Upper lobe of right lung (tissue), 1 donor: ENCODE results near the gene MRPL54. TPM values are rescaled to one million over a fixed set of nuclear protein-coding genes. Genes with fewer than 3 reads are reported as not detected.
A peak's percentile ranks its signal among the peaks of the same experiment; 100 is the strongest.

Experiments used
- ATAC-seq: fragments of 200-7000 bp; cut with Tn5 transposase; one replicate; pipeline ENCODE4 v1.9.1; 2020; ENCODE audit warnings: mild to moderate bottlenecking, moderate library complexity
- DNase-seq: peaks from one replicate; pipeline ENCODE4 v3.0.0-alpha.2; 2020
- H3K27ac ChIP-seq: fragments of 200-600 bp; one replicate; pipeline ENCODE4 v1.8.0; 2022
- H3K27me3 ChIP-seq: fragments of 200-600 bp; one replicate; pipeline ENCODE4 v1.8.0; 2022; ENCODE audit warnings: mild to moderate bottlenecking
- H3K36me3 ChIP-seq: fragments of 200-600 bp; one replicate; pipeline ENCODE4 v1.8.0; 2022
- H3K4me1 ChIP-seq: fragments of 200-600 bp; one replicate; pipeline ENCODE4 v1.8.0; 2022
- H3K4me3 ChIP-seq: fragments of 200-600 bp; one replicate; pipeline ENCODE4 v1.8.0; 2022; ENCODE audit warnings: mild to moderate bottlenecking
- H3K9me3 ChIP-seq: fragments of 200-600 bp; one replicate; pipeline ENCODE4 v1.8.0; 2022
- intact Hi-C: fragments of 100-400 bp; cut with DNase I; formaldehyde crosslinking; loops from one replicate; pipeline ENCODE4 v1.11.0; 2022
- total RNA-seq: library from RNA; stranded (reverse); fragmentation: NEBNext Ultra II Directional; extraction: Animal tissue kit (Norgen Biotek cat#: 25700); gene quantifications from one replicate; pipeline ENCODE4 v1.2.1, GENCODE V29; 2021
- TF ChIP-seq, protein P1 (sequence below): fragments of 200-600 bp; IDR thresholded peaks from one replicate; pipeline ENCODE4 v1.8.0; 2022; ENCODE audit warnings: antibody characterized with exemption
- donor health status: DM: no; HTN: yes; CAD: no; lungs with severe emphysema.

MRPL54 gene
- total RNA-seq, 1 donor from 2014 or later, result 59.7 TPM

DNA sequence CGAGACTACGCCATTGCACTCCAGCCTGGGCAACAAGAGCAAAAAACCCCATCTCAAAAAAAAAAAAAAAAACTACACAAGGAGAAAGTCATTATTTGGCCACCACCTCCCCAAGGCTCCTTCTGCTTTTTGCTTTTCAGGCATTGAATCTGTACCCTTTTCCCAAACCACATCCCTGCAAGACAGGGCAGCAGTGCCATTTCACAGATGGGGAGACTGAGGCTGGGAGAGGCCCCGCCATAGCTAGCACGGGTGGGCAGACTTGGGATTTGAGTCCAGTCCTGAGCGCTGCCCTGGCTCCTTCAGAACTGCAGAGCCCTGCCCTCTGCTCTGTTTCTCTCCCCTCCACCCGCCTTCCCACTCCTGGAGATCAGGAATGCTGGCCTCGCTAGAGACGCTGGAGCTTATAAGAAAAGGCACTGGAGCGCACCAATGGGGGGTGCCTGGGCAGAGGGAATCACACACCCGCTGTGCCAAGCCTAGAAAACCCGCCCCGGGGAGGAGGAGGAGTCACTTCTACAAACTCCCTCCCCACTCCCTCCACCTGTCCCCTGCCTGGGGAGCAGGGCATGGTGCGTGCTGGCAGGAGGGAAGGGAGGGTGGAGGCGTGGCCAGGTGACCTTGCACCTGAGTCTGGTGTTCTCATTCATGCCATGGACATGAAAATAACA, 36.7 kb upstream of the MRPL54 start:
- no peak overlapping the region for H3K4me3 ChIP-seq
- intact Hi-C loops, result no loop called here
- H3K27ac ChIP-seq, result no peak overlapping the region
- TF ChIP-seq, protein P1, sequence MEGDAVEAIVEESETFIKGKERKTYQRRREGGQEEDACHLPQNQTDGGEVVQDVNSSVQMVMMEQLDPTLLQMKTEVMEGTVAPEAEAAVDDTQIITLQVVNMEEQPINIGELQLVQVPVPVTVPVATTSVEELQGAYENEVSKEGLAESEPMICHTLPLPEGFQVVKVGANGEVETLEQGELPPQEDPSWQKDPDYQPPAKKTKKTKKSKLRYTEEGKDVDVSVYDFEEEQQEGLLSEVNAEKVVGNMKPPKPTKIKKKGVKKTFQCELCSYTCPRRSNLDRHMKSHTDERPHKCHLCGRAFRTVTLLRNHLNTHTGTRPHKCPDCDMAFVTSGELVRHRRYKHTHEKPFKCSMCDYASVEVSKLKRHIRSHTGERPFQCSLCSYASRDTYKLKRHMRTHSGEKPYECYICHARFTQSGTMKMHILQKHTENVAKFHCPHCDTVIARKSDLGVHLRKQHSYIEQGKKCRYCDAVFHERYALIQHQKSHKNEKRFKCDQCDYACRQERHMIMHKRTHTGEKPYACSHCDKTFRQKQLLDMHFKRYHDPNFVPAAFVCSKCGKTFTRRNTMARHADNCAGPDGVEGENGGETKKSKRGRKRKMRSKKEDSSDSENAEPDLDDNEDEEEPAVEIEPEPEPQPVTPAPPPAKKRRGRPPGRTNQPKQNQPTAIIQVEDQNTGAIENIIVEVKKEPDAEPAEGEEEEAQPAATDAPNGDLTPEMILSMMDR, result no peak
- ATAC-seq (peak; percentile 70), DNase-seq (peak; percentile 75)
- peaks cover 14% of the 10 kb centered on the region for H3K4me1 ChIP-seq
- no peaks in the 10 kb centered on the region for H3K9me3 ChIP-seq
- H3K27me3 ChIP-seq, result peaks cover 17% of the 10 kb centered on the region
- H3K36me3 ChIP-seq, result no peaks in the 10 kb centered on the region

DNA sequence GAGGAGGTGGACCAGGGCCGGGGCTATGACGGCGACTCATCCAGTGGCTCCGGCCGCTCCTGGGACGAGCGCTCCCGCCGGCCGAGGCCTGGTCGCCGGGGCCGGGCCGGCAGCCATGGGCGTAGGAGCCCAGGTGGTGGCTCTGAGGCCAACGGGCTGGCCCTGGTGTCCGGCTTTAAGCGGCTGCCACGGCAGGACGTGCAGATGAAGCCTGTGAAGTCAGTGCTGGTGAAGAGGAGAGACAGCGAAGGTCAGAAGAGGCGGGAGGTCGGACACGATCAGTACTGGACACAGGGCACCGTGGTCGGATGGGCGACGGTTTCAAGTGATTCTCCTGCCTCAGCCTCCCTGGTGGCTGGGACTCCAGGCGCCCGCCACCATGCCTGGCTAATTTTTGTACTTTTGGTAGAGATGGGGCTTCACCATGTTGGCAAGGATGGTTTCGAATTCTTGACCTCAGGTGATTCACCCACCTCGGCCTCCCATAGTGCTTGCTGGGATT, 32.0 kb upstream of the MRPL54 start:
- no peak overlapping the region for H3K27ac ChIP-seq
- H3K36me3 ChIP-seq, result peaks cover 3% of the 10 kb centered on the region
- no peak overlapping the region for H3K4me3 ChIP-seq
- no peaks in the 10 kb centered on the region for H3K9me3 ChIP-seq
- intact Hi-C loops, result no loop called here
- DNase-seq, result no peak
- no peaks in the 10 kb centered on the region for H3K27me3 ChIP-seq
- ATAC-seq, result no peak
- no peaks in the 10 kb centered on the region for H3K4me1 ChIP-seq
- TF ChIP-seq, protein P1, result no peak

DNA sequence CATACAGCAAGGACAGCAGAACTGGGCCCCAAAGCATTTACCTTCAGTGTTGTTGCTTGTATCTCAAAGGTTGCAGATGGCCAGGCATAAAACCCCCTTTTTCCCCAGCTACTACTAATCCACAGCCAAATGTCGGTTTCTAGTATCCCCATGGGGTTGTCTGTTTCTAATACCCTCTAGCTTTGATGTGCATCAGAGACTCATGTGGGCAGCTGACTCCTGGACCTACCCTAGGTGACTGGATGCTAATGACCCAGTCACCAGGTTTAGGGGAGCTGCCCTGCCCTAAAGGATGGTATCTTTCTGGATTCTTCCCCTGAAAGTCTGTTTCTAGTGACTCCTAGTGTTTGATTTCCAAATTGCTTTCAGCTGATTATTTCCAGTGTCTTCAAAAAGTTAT, 30.4 kb upstream of the MRPL54 start:
- Histone ChIP-seq H3K36me3 (peaks cover 4% of the 10 kb centered on the region), H3K9me3 (no peaks in the 10 kb centered on the region), H3K27me3 (no peaks in the 10 kb centered on the region), H3K4me3 (no peak overlapping the region), H3K27ac (no peak overlapping the region), H3K4me1 (no peaks in the 10 kb centered on the region)
- TF ChIP-seq, protein P1, result no peak
- ATAC-seq, result no peak
- intact Hi-C loops, result no loop called here
- no peak for DNase-seq

DNA sequence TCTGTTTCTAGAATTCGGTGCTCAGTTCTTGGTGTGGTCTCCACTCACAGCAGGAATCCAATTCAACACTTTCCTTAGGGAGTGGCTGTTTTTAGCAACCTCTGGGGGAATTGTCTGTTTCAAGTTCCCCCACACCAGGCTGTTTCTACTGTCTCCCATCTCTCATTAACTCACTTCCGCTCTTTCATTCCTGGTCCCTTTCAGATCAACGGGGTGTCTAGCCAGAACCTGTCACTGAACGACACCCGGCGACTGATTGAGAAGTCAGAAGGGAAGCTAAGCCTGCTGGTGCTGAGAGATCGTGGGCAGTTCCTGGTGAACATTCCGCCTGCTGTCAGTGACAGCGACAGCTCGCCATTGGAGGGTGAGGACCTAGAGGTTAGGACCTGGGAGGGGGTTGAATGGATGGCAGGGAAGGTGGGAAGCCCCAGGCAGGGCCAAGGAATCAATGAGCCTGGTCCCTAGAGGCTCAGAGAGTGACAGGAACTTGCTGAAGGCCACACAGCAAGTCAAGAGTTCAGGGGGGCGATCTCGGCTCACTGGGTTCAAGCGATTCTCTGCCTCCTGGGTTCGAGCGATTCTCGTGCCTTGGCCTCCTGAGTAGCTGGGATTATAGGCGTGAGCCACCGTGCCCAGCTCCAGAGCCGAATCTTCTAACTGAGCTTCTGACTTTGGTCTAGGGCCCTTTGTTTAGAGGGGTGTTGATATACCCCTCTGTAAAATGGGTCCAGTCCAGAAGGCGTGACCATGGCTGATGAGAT, 28.8 kb upstream of the MRPL54 start:
- Histone ChIP-seq H3K27me3 (no peaks in the 10 kb centered on the region), H3K9me3 (no peaks in the 10 kb centered on the region), H3K36me3 (peaks cover 9% of the 10 kb centered on the region), H3K27ac (no peak overlapping the region), H3K4me1 (no peaks in the 10 kb centered on the region), H3K4me3 (no peak overlapping the region)
- intact Hi-C loops, result no loop called here
- TF ChIP-seq, protein P1, result no peak
- no peak for DNase-seq
- ATAC-seq, result no peak

DNA sequence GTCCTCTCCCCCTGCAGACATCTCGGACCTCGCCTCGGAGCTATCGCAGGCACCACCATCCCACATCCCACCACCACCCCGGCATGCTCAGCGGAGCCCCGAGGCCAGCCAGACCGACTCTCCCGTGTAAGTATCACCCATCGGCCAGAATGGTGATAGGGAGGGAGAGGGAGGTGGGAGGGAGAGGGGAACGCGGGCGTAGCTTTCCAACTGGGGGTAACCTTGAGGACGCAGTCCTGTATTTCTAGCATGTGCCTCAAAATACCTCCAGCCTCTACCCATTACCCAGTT, 28.2 kb upstream of the MRPL54 start:
- Histone ChIP-seq H3K27ac (no peak overlapping the region), H3K4me3 (no peak overlapping the region), H3K36me3 (peaks cover 9% of the 10 kb centered on the region), H3K4me1 (no peaks in the 10 kb centered on the region), H3K9me3 (no peaks in the 10 kb centered on the region), H3K27me3 (no peaks in the 10 kb centered on the region)
- ATAC-seq (no peak), DNase-seq (no peak)
- intact Hi-C loops, result no loop called here
- TF ChIP-seq, protein P1, result no peak
